Ramos (cell line): ENCODE data around the gene MMP19.
"Not testable (repeated sequence)": the region's sequence is repeated elsewhere in the genome, so short reads cannot be mapped to it uniquely, and the experiment has no call there.

Experiments
- in situ Hi-C: fragments of 300-500 bp; cut with MboI; formaldehyde crosslinking; loops from one replicate; pipeline ENCODE4 v1.14.3; 2022; ENCODE audit warnings: low sequenced_read_pairs; ENCODE audit not compliant: unreplicated experiment

The MMP19 gene

GRCh38 chr12:55842681-55843429 lies at the start of gene MMP19:
Gene MMP19 (minus strand): TSS chr12:55842936. CDS start chr12:55842830, 106 bp downstream.
- in situ Hi-C loops, result no loop called here

GRCh38 chr12:55891310-55891709 lies 48.6 kb upstream of the MMP19 start:
- in situ Hi-C loops, result no loop called here

GRCh38 chr12:55885113-55885512 lies 42.4 kb upstream of the MMP19 start:
- in situ Hi-C loops, result no loop called here

- in situ Hi-C loops, result no loop called here
Measured at GRCh38 chr12:55877824-55878223, 35.1 kb upstream of the MMP19 start.

GRCh38 chr12:55875704-55876467 lies 33.1 kb upstream of the MMP19 start:
- in situ Hi-C loops, result no loop called here

- in situ Hi-C loops, result no loop called here
Measured at GRCh38 chr12:55874443-55874842, 31.7 kb upstream of the MMP19 start.

GRCh38 chr12:55866454-55867004 lies 23.8 kb upstream of the MMP19 start:
- in situ Hi-C loops, result not testable (repeated sequence)

- in situ Hi-C loops, result no loop called here
Measured at GRCh38 chr12:55865327-55865726, 22.6 kb upstream of the MMP19 start.

- in situ Hi-C loops, result not testable (repeated sequence)
Measured at GRCh38 chr12:55862931-55863330, 20.2 kb upstream of the MMP19 start.

- in situ Hi-C loops, result no loop called here
Measured at GRCh38 chr12:55862286-55862685, 19.6 kb upstream of the MMP19 start.

- in situ Hi-C loops, result no loop called here
Measured at GRCh38 chr12:55861871-55862270, 19.1 kb upstream of the MMP19 start.

- in situ Hi-C loops, result no loop called here
Measured at GRCh38 chr12:55861396-55861795, 18.7 kb upstream of the MMP19 start.

GRCh38 chr12:55852740-55853139 lies 10.0 kb upstream of the MMP19 start:
- in situ Hi-C loops, result no loop called here

GRCh38 chr12:55850893-55851292 lies 8.2 kb upstream of the MMP19 start:
- in situ Hi-C loops, result no loop called here

GRCh38 chr12:55850401-55850800 lies 7.7 kb upstream of the MMP19 start:
- in situ Hi-C loops, result no loop called here

- in situ Hi-C loops, result no loop called here
Measured at GRCh38 chr12:55849616-55850343, 7.0 kb upstream of the MMP19 start.

GRCh38 chr12:55847603-55848291 lies 5.0 kb upstream of the MMP19 start:
- in situ Hi-C loops, result no loop called here

GRCh38 chr12:55847033-55847432 lies 4.3 kb upstream of the MMP19 start:
- in situ Hi-C loops, result no loop called here

GRCh38 chr12:55845785-55846496 lies 3.2 kb upstream of the MMP19 start:
- in situ Hi-C loops, result no loop called here
